Stimulated activated CD4-positive, alpha-beta T cell treated with anti-CD3 and anti-CD28 coated beads, Interleukin-12 subunit alpha, Interleukin-12 subunit beta, amount 100 ng/mL, for 4 hours (primary cell): ENCODE data around the gene NOD2.

Experiments
- DNase-seq: peaks from one replicate; pipeline ENCODE4 v3.0.0-alpha.2; 2020

NOD2 gene

DNA sequence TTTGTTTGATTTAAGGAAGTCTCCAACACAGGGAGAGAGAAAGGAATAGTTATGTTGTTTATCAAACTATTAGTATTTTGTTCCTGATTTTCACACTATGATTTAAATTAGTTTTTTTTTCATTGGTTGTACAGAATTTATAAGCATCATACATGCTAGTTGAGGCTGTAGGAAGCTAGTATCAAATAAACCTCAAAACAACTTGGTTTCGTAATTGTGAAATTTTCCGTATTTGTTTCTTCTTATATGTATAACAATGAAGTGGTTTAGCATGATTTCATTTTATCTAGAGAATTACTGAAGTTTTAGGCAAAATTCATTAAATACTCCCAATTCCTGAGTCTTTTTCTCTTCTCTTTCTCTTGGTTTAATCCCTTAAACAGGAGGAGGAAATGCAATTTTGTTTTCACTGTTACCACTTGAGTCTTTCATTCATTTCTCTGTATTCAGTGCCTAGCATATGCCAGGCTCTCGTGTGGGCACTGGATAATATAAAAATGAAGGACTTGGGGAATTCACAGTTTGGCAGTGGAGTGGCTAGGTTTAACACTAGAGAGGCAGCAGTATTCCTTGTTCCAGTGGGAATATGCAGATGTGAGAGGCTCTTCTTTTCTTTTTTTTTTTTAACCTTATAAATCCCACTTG is 50.3 kb downstream of the NOD2 start:
- no peak for DNase-seq

DNA sequence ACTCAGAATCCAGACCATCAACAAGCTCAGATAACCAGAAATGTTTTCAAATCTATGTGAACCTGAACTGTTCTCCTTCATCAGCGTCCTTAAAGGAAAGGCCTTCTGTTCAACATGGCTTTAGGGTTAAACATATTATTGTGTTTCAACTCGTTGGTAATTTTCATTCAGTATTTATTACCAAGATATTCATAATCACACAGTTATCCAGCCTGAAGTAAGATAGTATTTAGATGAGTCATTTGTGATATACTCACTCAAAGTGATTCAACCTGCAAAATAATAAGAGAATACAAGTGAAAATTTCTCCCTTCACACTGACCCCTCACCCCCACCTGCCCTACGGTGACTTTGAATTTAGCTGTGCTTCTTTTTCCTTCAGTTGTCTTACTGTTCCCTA is 51.5 kb downstream of the NOD2 start:
- no peak for DNase-seq

DNA sequence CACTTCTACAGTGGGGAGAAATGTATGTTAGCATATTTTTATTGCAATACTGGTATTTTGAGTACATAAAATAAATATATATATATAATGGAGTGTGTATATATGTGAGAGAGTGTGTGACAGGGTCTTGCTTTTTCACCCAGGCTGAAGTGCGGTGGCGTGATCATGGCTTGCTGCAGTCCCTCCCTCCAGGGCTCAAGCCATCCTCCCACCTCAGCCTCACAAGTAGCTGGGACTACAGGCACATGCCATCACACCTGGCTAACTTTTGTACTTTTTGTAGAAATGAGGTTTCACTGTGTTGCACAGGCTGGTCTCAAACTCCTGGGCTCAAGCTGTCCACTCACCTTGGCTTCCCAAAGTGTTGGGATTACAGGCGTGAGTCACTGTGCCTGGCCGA is 52.5 kb downstream of the NOD2 start:
- no peak for DNase-seq

DNA sequence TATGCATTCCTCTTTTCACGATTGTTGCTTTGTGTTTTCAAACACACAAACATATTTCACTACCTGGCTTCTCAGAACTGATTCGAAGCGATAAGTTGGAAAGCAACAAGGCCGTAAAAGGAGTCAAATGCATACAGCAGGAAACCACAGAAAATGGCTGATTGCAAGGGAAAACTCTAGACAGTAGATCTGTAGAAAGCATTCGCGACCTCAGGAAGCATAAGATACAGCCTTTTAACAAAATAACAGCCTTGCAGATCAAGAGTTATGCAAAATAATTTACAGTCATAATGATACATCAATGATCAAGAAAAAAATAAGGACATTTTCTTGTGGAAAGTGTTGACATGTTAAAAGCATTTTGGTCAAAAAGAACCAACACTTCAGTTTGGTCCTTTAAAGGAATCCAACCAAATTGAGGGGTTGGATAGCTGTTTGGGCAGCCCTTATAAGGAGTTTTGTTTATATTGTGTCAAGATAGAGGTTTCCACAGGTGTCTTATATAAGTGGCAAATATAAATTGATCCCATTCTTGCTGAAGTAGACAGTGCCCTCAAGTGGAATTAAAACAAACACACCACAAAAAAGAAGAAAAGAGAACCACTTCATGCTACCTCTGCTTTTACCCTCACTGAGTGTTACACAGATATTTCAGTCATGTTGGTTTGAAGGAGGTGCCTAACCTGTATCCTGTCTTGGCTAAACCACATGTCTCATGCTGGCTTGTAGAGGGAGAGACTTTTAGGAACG is 54.0 kb downstream of the NOD2 start:
- DNase-seq = no peak

DNA sequence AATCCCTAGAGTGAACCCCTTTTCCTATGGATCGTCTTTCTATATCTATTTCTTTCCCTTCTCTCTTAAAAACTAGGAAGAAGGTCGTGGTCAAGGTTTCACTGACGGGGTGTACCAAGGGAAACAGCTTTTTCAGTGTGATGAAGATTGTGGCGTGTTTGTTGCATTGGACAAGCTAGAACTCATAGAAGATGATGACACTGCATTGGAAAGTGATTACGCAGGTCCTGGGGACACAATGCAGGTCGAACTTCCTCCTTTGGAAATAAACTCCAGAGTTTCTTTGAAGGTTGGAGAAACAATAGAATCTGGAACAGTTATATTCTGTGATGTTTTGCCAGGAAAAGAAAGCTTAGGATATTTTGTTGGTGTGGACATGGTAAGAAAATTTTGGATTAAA is 58.1 kb downstream of the NOD2 start:
- DNase-seq = no peak

DNA sequence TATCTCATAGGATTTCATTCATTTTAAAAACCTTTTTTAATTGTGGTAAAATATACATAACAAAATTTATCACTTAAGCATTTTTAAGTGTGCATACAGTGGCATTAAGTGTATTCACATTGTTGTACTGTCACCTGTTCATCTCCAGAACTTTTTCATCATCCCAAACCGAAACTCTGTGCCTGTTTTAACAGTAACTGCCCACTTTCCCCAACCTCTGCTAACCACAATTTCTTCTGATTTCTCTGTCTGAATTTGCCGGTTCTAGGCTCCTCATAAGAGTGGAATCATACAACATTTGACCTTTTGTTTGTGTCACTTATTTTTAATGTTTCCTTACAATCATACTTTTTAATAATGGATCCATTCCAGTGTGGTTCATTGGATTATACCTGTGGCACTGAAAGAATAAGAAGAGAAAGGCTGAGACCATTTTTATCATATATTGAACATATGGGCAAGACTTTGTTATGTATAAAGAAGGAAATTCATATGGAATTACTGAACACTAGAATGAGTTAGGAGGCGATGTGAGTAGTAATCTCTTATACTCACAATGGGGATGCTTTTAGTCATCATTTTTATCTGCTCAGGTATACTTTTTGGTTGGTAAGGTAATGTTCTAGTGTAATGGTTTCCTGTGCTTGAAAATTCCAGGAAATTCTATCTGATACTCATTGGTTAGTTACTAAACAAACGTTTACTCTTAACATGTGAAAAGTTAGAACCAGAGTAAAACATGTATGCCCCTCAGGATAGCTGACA is 59.2 kb downstream of the NOD2 start:
- no peak for DNase-seq

DNA sequence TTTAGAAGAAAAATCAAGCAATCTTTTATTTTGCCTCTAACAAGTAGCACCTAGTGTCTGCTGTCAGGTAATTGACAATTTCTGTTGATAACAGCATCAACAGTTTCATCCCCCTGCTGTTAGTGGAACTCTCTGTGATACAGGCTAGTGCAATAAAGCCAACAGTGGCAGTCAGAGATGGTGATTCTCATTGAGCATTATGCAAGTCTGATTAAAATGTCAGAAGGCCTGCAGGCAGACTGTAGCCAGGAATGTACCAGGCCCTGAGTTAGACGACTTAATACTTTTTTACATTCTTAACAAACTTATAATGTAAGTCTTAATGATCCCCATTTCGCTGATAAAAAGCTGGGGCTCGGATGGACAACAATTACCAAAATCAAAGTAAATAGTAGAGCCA is 63.1 kb downstream of the NOD2 start:
- no peak for DNase-seq

DNA sequence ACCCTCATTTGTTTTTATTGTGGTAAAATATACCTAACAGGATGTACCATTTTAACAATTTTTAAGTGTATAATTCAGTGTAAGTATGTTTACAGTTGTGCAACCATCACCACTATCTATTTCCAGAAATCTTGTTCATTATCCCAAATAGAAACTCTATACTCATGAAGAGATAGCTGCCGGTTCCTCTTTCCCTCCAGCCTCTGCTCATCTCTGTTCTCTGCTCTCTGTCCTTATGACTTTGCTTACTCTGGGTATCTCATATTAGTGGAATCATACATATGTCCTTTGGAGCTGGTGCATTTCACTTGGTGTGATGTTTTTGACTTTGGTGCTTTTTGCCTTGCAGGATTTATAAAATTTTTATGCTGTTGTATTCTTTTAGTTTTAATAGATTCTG is 67.9 kb downstream of the NOD2 start:
- no peak for DNase-seq

DNA sequence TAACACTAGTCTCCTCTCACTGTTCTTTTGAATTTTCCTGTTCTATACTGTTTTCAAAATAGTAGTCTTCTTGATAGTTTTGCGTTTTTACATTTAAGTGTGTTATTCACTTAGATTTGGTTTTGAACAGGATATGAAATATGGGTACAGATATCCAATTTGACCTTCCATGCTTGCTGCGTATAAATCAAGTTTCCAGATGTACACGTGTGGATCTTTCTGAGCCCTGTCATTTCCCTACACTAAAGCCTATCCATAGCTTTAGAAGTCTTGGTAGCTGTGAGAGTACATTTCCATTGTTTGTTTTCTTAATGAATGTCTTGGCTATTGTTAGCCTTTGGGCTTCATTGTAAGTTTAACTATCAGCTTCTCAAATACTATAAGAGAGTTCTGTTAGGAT is 68.8 kb downstream of the NOD2 start:
- DNase-seq = no peak

DNA sequence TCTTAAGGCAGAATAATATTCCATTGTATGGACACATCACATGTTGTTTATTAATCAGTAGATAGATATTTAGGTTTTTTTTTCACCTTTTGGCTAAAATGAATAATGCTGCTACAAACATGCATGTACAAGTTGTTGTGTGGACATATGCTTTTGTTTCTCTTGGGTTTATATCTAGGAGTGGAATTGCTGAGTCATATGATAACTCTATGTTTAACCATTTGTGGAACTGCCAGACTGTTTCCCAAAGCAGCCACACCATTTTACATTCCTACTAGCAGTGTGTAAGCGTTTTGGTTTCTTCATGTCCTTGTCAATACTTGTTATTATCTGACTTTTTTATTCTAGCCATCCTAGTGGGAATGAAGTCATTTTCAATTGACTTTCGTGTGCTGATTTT is 69.8 kb downstream of the NOD2 start:
- no peak for DNase-seq

DNA sequence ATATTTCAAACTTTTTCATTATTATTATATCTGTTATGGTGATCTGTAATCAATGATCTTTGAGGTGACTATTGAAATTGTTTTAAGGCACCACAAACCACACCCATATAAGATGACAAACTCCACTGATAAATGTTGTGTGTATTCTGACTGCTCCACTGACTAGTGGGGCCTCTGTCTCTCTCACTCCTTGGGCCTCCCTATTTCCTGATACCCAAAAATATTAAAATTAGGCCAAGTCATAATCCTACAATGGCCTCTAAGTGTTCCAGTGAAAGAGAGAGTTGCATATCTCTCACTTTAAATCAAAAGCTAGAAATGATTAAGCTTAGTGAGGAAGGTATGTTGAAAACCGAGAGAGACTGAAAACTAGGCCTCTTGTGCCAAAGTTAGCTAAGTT is 71.9 kb downstream of the NOD2 start:
- no peak for DNase-seq

DNA sequence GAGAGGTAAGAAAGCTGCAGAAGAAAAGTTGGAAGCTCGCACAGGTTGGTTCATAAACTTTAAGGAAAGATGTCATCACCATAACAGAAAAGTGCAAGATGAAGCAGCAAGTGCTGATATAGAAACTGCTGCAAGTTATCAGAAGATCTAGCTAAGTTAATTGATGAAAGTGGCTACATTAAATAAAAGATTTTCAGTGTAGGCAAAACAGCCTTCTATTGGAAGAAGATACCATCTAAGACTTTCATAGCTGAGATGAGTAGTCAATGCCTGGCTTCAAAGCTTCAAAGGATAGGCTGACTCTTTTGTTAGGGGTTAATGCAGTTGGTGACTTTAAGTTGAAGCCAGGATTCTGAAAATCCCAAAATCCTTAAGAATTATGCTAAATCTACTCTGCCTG is 72.5 kb downstream of the NOD2 start:
- no peak for DNase-seq

DNA sequence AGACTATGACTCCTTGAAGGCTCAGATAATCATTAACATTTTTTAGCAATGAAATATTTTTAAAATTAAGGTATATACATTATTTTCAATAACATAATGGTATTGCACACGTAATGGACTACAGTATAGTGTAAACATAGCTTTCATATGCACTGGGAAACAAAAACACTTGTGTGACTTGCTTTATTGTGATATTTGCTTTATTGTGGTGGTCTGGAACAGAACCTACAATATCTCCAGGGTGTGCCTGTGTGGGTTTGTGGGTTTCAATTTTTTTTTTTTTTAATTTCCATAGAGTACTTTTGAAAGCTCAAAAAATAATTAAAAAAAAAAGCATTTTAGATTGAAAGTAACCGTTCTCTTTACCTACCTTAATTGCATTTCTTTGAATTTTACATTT is 73.8 kb downstream of the NOD2 start:
- DNase-seq = no peak

DNA sequence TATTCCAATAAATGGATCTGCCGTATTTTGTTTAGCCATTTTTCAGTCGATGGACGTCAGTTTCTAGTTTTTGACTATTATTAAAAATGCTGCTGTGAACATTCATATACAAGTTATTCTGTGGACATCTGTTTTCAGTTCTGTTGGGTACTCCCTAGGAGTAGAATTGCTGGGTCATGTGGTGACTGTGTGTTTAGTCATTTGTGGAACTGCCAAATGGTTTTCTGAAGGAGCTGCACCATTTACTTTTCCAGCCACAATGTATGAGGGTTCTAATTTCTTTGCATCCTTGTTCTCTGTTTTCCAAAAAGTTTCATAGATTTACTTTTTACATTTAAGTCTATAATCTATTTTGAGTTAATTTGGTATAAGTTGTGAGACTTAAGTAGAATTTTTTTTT is 78.0 kb downstream of the NOD2 start:
- DNase-seq = no peak

DNA sequence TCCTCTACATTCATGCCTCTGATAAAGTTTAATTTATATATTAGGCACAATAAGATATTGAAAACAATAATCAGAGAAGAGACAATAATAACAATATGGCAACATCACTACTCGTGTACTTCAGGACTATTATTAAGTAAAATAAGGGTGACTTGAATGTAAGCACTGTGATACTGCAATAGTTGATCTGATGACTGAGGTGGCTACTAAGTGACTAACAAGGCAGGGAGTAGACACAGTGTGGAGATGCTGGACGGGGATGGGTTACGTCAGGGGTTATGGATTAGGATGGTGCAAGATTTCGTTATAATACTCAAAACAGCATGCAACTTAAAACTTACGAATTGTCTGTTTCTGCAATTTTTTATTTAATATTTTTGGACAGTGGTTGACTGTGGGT is 81.0 kb downstream of the NOD2 start:
- no peak for DNase-seq

DNA sequence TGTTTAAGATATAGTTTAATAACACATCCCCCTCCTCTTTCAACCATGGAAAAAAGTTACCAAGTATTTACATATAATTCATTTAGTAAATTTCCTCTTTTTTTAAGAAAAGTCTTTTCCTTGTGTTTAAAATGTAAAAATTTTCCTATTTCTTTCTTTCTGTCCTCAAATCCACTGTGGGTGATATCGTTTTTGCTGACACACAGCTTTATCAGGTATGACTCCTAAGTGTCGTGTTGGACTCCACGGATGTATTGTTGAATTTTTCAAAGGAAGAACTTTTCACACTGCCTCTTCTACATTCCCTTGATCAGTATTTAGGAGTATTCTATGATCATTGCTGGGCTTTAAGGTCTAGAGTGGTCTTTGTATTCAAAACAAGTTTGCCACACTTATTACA is 81.6 kb downstream of the NOD2 start:
- DNase-seq = no peak

DNA sequence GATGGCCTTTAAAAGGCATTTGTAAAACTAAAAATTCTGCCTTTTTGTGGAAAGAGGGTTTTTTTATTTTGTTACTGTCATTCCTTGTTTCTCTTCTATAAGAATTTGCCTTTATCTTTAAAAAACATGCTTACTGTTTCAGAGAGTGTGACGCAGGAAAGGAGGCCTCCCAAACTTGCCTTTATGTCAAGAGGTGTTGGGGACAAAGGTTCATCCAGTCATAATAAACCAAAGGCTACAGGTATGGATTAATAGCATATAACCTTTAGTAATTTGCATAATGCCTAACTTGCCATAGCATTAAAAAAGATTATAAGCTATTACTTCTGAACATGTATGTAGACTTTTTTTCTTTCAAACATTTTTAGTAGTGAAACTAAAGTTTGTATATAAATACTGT is 82.6 kb downstream of the NOD2 start:
- DNase-seq = no peak

DNA sequence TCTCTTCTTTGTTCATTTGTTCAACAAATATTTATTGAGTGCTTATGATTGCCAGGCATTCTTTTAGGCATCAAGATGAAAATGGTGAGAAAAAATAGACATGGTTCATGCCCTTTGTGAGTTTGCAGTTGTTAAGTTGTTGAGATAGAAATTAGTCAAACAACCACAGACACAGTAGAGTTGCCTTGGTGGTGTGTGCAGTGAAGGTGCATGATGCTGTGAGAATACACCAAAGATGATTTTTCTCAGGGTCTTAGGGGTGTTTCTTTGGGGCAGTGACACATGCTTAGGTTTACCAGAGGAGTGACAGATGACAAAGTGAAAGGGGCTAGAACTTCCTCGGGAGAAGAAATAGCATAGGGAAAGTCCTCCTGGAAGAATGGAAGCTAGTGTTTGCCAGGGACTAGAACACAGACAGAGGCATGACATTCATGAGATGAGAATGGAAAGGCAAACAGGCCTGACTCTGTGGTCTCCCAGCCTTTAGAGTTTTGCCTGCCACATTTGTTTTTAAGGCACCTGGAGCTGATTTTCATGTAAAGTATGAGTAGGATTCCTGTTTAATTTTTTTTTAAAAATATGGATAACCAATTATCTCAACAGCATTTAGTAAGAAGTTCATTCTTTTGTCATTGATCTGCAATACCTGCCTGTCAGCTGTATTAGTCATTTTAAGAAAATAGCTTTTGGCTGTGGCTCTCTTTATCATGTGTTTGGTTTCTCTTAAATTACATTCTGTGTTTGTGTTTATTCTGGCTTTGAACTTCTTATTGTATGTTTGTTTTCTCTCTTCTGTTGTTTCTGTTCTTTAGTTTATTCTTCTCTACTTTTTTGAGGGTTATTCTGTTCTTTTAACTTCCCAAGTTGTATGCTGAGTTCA is 85.1 kb downstream of the NOD2 start:
- no peak for DNase-seq

DNA sequence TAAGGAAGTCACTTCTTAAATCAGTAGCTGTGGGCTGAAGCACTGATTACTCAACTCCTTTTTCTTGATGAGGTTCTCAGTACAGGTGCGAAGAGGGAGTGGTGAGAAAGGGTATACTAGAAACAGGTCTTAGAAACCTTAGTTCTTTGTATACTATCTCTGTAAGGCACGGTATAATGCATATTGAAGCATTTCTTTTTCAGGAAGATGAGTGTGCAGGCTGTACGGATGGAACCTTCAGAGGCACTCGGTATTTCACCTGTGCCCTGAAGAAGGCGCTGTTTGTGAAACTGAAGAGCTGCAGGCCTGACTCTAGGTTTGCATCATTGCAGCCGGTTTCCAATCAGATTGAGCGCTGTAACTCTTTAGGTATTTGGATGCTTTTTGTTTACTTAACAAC is 87.6 kb downstream of the NOD2 start:
- no peak for DNase-seq

DNA sequence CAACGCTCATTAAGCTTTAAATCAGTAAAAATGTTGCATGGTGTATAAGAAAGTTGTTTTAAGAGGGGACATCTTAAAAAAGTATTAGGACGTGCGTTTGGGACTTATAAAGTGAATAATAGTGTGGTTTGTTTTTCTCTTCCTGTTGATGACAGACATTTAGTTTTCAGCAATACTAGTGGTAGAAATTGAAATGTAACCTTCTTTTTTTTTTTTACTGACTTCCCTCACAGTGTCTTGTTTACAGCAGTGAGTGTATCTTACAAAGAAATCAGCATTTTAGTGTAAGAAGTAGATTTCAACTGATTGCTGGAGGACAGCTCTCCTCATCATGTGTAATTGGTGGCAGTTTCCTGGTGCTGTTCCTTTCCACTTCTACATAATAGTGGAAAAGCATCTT is 88.1 kb downstream of the NOD2 start:
- DNase-seq = no peak
